Measurements from ENCODE around the gene ZNF12.
"Not testable (repeated sequence)": the region's sequence is repeated elsewhere in the genome, so short reads cannot be mapped to it uniquely, and the experiment has no call there.

- TF ChIP-seq, protein P1, sequence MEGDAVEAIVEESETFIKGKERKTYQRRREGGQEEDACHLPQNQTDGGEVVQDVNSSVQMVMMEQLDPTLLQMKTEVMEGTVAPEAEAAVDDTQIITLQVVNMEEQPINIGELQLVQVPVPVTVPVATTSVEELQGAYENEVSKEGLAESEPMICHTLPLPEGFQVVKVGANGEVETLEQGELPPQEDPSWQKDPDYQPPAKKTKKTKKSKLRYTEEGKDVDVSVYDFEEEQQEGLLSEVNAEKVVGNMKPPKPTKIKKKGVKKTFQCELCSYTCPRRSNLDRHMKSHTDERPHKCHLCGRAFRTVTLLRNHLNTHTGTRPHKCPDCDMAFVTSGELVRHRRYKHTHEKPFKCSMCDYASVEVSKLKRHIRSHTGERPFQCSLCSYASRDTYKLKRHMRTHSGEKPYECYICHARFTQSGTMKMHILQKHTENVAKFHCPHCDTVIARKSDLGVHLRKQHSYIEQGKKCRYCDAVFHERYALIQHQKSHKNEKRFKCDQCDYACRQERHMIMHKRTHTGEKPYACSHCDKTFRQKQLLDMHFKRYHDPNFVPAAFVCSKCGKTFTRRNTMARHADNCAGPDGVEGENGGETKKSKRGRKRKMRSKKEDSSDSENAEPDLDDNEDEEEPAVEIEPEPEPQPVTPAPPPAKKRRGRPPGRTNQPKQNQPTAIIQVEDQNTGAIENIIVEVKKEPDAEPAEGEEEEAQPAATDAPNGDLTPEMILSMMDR (IDR thresholded peaks at IDR 0.05; ENCODE audit: low read depth, low read length) = not testable (repeated sequence)
- TF ChIP-seq POLR2A (IDR thresholded peaks at IDR 0.05; ENCODE audit: extremely low read depth, insufficient read length); MAX (IDR thresholded peaks at IDR 0.05; ENCODE audit: low read depth, low read length); MYC (IDR thresholded peaks at IDR 0.05; ENCODE audit: low read depth, low read length): not testable (repeated sequence)
Observed at GRCh38 chr7:6715898-6716297, 9.2 kb upstream of the ZNF12 start.
